Neural crest cell (in vitro differentiated cells): ENCODE results near the gene TMCC3. TPM values are rescaled to one million over a fixed set of nuclear protein-coding genes. Genes with fewer than 3 reads are reported as not detected.

Experiments used
- DNase-seq: peaks from one replicate; pipeline ENCODE4 v3.0.0; 2021; ENCODE audit warnings: low read depth, mixed read lengths, low spot score
- H3K27ac Mint-ChIP-seq: one replicate; pipeline ENCODE4 v1.8.0; 2021; ENCODE audit warnings: mild to moderate bottlenecking, mixed read lengths; ENCODE audit not compliant: unreplicated experiment
- H3K27me3 Mint-ChIP-seq: 2 replicates; pipeline ENCODE4 v1.8.0; 2021; ENCODE audit warnings: low read depth, mild to moderate bottlenecking, mixed read lengths
- H3K36me3 Mint-ChIP-seq: 2 replicates; pipeline ENCODE4 v1.8.0; 2021; ENCODE audit warnings: low read depth, mild to moderate bottlenecking, mixed read lengths
- H3K4me1 Mint-ChIP-seq: 2 replicates; pipeline ENCODE4 v1.8.0; 2021; ENCODE audit warnings: mixed read lengths
- H3K4me3 Mint-ChIP-seq: one replicate; pipeline ENCODE4 v1.8.0; 2021; ENCODE audit warnings: mild to moderate bottlenecking, mixed read lengths
- H3K9me3 Mint-ChIP-seq: 2 replicates; pipeline ENCODE4 v1.8.0; 2021; ENCODE audit warnings: mixed read lengths
- CTCF ChIP-seq: fragments of 200-600 bp; sonication (generic); conservative IDR thresholded peaks from 2 replicates; pipeline ENCODE4 v1.5.0; 2021; ENCODE audit warnings: antibody characterized with exemption, mild to moderate bottlenecking
- microRNA-seq: library from miRNA; unstranded; fragments of <30 nt; microRNA quantifications from one replicate; pipeline ENCODE4, GENCODE V29; 2020
- total RNA-seq: library from RNA; stranded (reverse); gene quantifications from 2 replicates; pipeline ENCODE4 v1.2.1, GENCODE V29; 2021

The TMCC3 gene
- total RNA-seq, 1 donor from 2014 or later: 3.4 TPM

- no peak for TF ChIP-seq CTCF
- Mint-ChIP-seq H3K27me3 (peaks cover 6% of the 10 kb centered on the region), H3K9me3 (no peaks in the 10 kb centered on the region), H3K36me3 (no peaks in the 10 kb centered on the region), H3K4me1 (peaks cover 32% of the 10 kb centered on the region), H3K27ac (no peak overlapping the region), H3K4me3 (no peak overlapping the region)
- DNase-seq: no peak
These were observed 116.1 kb downstream of the TMCC3 start for GRCh38 chr12:94534278-94534677.

GRCh38 chr12:94532490-94533422 is 117.6 kb downstream of the TMCC3 start:
- DNase-seq: peak; percentile 88
- H3K9me3 Mint-ChIP-seq: no peaks in the 10 kb centered on the region
- peak; percentile 89 for TF ChIP-seq CTCF
- no peaks in the 10 kb centered on the region for H3K36me3 Mint-ChIP-seq
- H3K4me3 Mint-ChIP-seq: no peak overlapping the region
- no peak overlapping the region for H3K27ac Mint-ChIP-seq
- H3K27me3 Mint-ChIP-seq: peaks cover 6% of the 10 kb centered on the region
- H3K4me1 Mint-ChIP-seq: peaks cover 32% of the 10 kb centered on the region

GRCh38 chr12:94531196-94531720 is 119.1 kb downstream of the TMCC3 start:
- no peak for TF ChIP-seq CTCF
- DNase-seq: no peak
- Mint-ChIP-seq H3K9me3 (no peaks in the 10 kb centered on the region), H3K27me3 (peaks cover 4% of the 10 kb centered on the region), H3K4me3 (no peak overlapping the region), H3K27ac (no peak overlapping the region), H3K36me3 (no peaks in the 10 kb centered on the region), H3K4me1 (peaks cover 29% of the 10 kb centered on the region)

GRCh38 chr12:94525951-94526350 is 124.4 kb downstream of the TMCC3 start:
- H3K27me3 Mint-ChIP-seq: peaks cover 3% of the 10 kb centered on the region
- H3K36me3 Mint-ChIP-seq: no peaks in the 10 kb centered on the region
- no peaks in the 10 kb centered on the region for H3K9me3 Mint-ChIP-seq
- TF ChIP-seq CTCF: no peak
- H3K27ac Mint-ChIP-seq: no peak overlapping the region
- H3K4me1 Mint-ChIP-seq: peaks cover 6% of the 10 kb centered on the region
- H3K4me3 Mint-ChIP-seq: no peak overlapping the region
- DNase-seq: no peak

Small RNAs within 50 kb of the gene (microRNA-seq; reads per million reads assigned to microRNA genes)
- gene MIR5700: not detected

Other genes starting within 250 kb of the TMCC3 start
- gene CEP83, start 190.7 kb downstream of the TMCC3 start, total RNA-seq: 28.3 and 28.7 TPM in 2 replicates